Neural progenitor cell (in vitro differentiated cells): ENCODE measurements around the gene TMEM45A.

Source experiments
- CTCF ChIP-seq: fragments of 200-600 bp; sonication (generic); IDR thresholded peaks from 2 replicates; pipeline ENCODE4 v1.5.1; 2017; ENCODE audit warnings: antibody characterized with exemption, mild to moderate bottlenecking
- EZH2 ChIP-seq: fragments of 200-600 bp; sonication (generic); IDR thresholded peaks from 2 replicates; pipeline ENCODE4 v1.6.1; 2017; ENCODE audit warnings: antibody characterized with exemption, mild to moderate bottlenecking, moderate library complexity

- TF ChIP-seq CTCF, result no peak
- TF ChIP-seq EZH2, result no peak
Measured at GRCh38 chr3:100489118-100489517, 3.3 kb upstream of the TMEM45A start.
